Transverse colon (tissue), 4 donors: ENCODE data around the gene NOS3.

ENCODE experiments used
- CTCF ChIP-seq, 5 experiments: fragments of 200-600 bp in 3 of 5; fragments of 450-650 bp in 2 of 5; sonication (generic) in 3 of 5; IDR thresholded peaks; 1 replicate in 2 of 5; 2 replicates in 3 of 5; pipeline ENCODE4 v1.5.1; 2016 to 2017; ENCODE audit warnings: antibody characterized with exemption in 5 of 5, inconsistent platforms in 3 of 5, mild to moderate bottlenecking in 2 of 5, moderate library complexity in 1 of 5
- POLR2A ChIP-seq: fragments of 450-650 bp; IDR thresholded peaks from one replicate; pipeline ENCODE4 v1.6.1; 2016; ENCODE audit warnings: antibody characterized with exemption, mild to moderate bottlenecking, moderate library complexity
- POLR2AphosphoS5 ChIP-seq, 3 donors: sonication (generic); formaldehyde crosslinking; IDR thresholded peaks; one replicate each; pipeline ENCODE4 v1.6.1; 2016; ENCODE audit warnings: antibody characterized with exemption in 3 of 3

- no peak for TF ChIP-seq POLR2A
- no peak for TF ChIP-seq CTCF (IDR thresholded peaks at IDR 0.05)
- TF ChIP-seq POLR2AphosphoS5 (IDR thresholded peaks at IDR 0.05), result no peak
Measured at GRCh38 chr7:151008143-151008510, 17.3 kb downstream of the NOS3 start.
